HepG2 (cell line): ENCODE measurements around the gene RABGAP1L. TPM values are rescaled to one million over a fixed set of nuclear protein-coding genes. Genes with fewer than 3 reads are reported as not detected.

Experiments
- ATF7 ChIP-seq, 2 experiments: fragments of 450-650 bp in 1 of 2; sonication (generic) in 1 of 2; formaldehyde crosslinking in 1 of 2; IDR thresholded peaks; 2 replicates each; pipeline versions ENCODE4 v1.4.0 to v1.6.1; 2016 to 2020; ENCODE audit warnings: antibody characterized with exemption in 1 of 2, mild to moderate bottlenecking in 1 of 2, missing genetic modification reagents in 1 of 2
- CREM ChIP-seq, 2 experiments: sonication (generic) in 1 of 2; formaldehyde crosslinking in 1 of 2; IDR thresholded peaks; 2 replicates each; pipeline versions ENCODE4 v1.4.0 to v1.6.1; 2016 to 2020; ENCODE audit warnings: antibody characterized with exemption in 1 of 2, mild to moderate bottlenecking in 1 of 2, missing genetic modification reagents in 1 of 2
- GMEB1 ChIP-seq: sonication (generic); formaldehyde crosslinking; IDR thresholded peaks from 2 replicates; pipeline ENCODE4 v1.5.1; 2020; ENCODE audit warnings: missing genetic modification reagents, mild to moderate bottlenecking, borderline replicate concordance
- KDM5B ChIP-seq: sonication (generic); formaldehyde crosslinking; IDR thresholded peaks from 2 replicates; pipeline ENCODE4 v1.4.0; 2020; ENCODE audit warnings: missing genetic modification reagents, mild to moderate bottlenecking, borderline replicate concordance
- MTA3 ChIP-seq: sonication (generic); formaldehyde crosslinking; IDR thresholded peaks from 2 replicates; pipeline ENCODE4 v1.4.0; 2020; ENCODE audit warnings: missing genetic modification reagents
- MTF2 ChIP-seq: sonication (generic); formaldehyde crosslinking; IDR thresholded peaks from 2 replicates; pipeline ENCODE4 v1.5.0; 2020; ENCODE audit warnings: missing genetic modification reagents, borderline replicate concordance
- NR2F6 ChIP-seq, 2 experiments: IDR thresholded peaks; 2 replicates each; pipeline ENCODE4 v1.6.1; 2016; ENCODE audit warnings: antibody characterized with exemption in 1 of 2, mild to moderate bottlenecking in 1 of 2
- TMF1 ChIP-seq: sonication (generic); formaldehyde crosslinking; IDR thresholded peaks from 2 replicates; pipeline ENCODE4 v1.8.1; 2022; ENCODE audit warnings: low read depth, missing genetic modification reagents
- XRCC5 ChIP-seq: fragments of 200-400 bp; formaldehyde crosslinking; optimal IDR thresholded peaks from 2 replicates; pipeline ENCODE3; 2017; ENCODE audit warnings: mild to moderate bottlenecking, low read length
- ZBTB21 ChIP-seq: sonication (generic); formaldehyde crosslinking; IDR thresholded peaks from 2 replicates; pipeline ENCODE4 v1.4.0; 2020; ENCODE audit warnings: missing genetic modification reagents
- ZBTB39 ChIP-seq: sonication (generic); formaldehyde crosslinking; IDR thresholded peaks from 2 replicates; pipeline ENCODE4 v1.5.0; 2020; ENCODE audit warnings: missing genetic modification reagents
- ZNF256 ChIP-seq: sonication (generic); formaldehyde crosslinking; conservative IDR thresholded peaks from 2 replicates; pipeline ENCODE4 v1.4.0; 2020; ENCODE audit warnings: missing genetic modification reagents
- ZNF33A ChIP-seq: sonication (generic); formaldehyde crosslinking; IDR thresholded peaks from 2 replicates; pipeline ENCODE4 v1.5.1; 2020; ENCODE audit warnings: missing genetic modification reagents, mild to moderate bottlenecking, moderate library complexity, borderline replicate concordance
- ZNF646 ChIP-seq: sonication (generic); formaldehyde crosslinking; IDR thresholded peaks from 2 replicates; pipeline ENCODE4 v1.9.0; 2021; ENCODE audit warnings: mild to moderate bottlenecking, missing genetic modification reagents
- ZNF652 ChIP-seq: IDR thresholded peaks from 2 replicates; pipeline ENCODE4 v1.6.1; 2016; ENCODE audit warnings: low read depth, borderline replicate concordance
- ZNF839 ChIP-seq: sonication (generic); formaldehyde crosslinking; IDR thresholded peaks from 2 replicates; pipeline ENCODE4 v1.4.0; 2020; ENCODE audit warnings: missing genetic modification reagents, mild to moderate bottlenecking, borderline replicate concordance
- polyA plus RNA-seq, 8 experiments: library from polyadenylated mRNA; depleted of rRNA in 3 of 8; stranded (reverse) in 7 of 8; unstranded in 1 of 8; fragments of >200 nt; fragmentation: Illumina TruSeq in 4 of 8; extraction: Trizol in 4 of 8; gene quantifications; 2 replicates each; pipeline versions ENCODE4 v1.2.1 to v1.2.3, GENCODE V29; 2011 to 2016; ENCODE audit warnings: low read depth in 4 of 8, missing spikeins in 1 of 8, mixed read lengths in 1 of 8; ENCODE audit not compliant: insufficient read depth in 1 of 8
- total RNA-seq, 5 experiments: library from RNA; depleted of rRNA; stranded (reverse); fragments of >200 nt; fragmentation: Illumina TruSeq; extraction: Trizol; gene quantifications; 2 replicates each; pipeline ENCODE4 v1.2.3, GENCODE V29; 2016; ENCODE audit warnings: low read depth in 1 of 5

The RABGAP1L gene
- total and polyA plus RNA-seq, 2 of the 13 experiments (the other 11 are each of a cell fraction or from before 2014, with no cell fraction given): 7.9 to 22.6 TPM

- TF ChIP-seq ZNF646 (CRISPR knock-in tag) (no peak), XRCC5 (peak; percentile 92), ZBTB39 (CRISPR knock-in tag) (no peak), ZNF256 (CRISPR knock-in tag) (no peak), ZNF652 (CRISPR knock-in tag) (no peak), MTA3 (CRISPR knock-in tag) (no peak), TMF1 (CRISPR knock-in tag) (no peak), ZNF33A (CRISPR knock-in tag) (no peak), MTF2 (CRISPR knock-in tag) (no peak), KDM5B (CRISPR knock-in tag) (peak; percentile 61; the same call in 1 of the 2 replicates), CREM (IDR thresholded peaks at IDR 0.05) (peak; percentile 73), CREM (CRISPR knock-in tag; IDR thresholded peaks at IDR 0.05) (no peak), ATF7 (IDR thresholded peaks at IDR 0.05) (no peak), ATF7 (CRISPR knock-in tag; IDR thresholded peaks at IDR 0.05) (no peak), ZNF839 (CRISPR knock-in tag) (no peak), NR2F6 (IDR thresholded peaks at IDR 0.05) (0 out of 2 replicates have a peak, but pooled peaks have one; percentile 6), NR2F6 (CRISPR knock-in tag; IDR thresholded peaks at IDR 0.05) (peak; percentile 54; the same call in 1 of the 2 replicates), GMEB1 (CRISPR knock-in tag) (peak; percentile 73; the same call in 1 of the 2 replicates), ZBTB21 (0 out of 2 replicates have a peak, but pooled peaks have one; percentile 21)
These were observed 864.0 kb downstream of the RABGAP1L start, which contains the start of gene MRPS14 (continued) for GRCh38 chr1:175023043-175023921.
